Neutrophil (primary cell): ENCODE results near the gene XYLT1.

Experiments
- H3K27ac ChIP-seq: fragments of 200-600 bp; sonication (generic); 2 replicates; pipeline ENCODE4 v1.5.1; 2016; ENCODE audit warnings: mild to moderate bottlenecking, moderate library complexity
- H3K27me3 ChIP-seq: fragments of 200-600 bp; sonication (generic); 2 replicates; pipeline ENCODE4 v1.6.0; 2016; ENCODE audit warnings: mild to moderate bottlenecking
- H3K36me3 ChIP-seq: fragments of 200-600 bp; sonication (generic); 2 replicates; pipeline ENCODE4 v1.5.1; 2017
- H3K4me1 ChIP-seq, 2 experiments: fragments of 200-600 bp in 1 of 2; sonication (generic) in 1 of 2; 1 replicate in 1 of 2; 2 replicates in 1 of 2; pipeline versions ENCODE4 v1.5.1 to v1.6.1; 2013 to 2016; ENCODE audit warnings: low read depth in 1 of 2, low read length in 1 of 2, mild to moderate bottlenecking in 1 of 2, moderate library complexity in 1 of 2; ENCODE audit not compliant: control insufficient read depth in 1 of 2, insufficient read depth in 1 of 2
- H3K4me3 ChIP-seq, 2 experiments: fragments of 200-600 bp in 1 of 2; sonication (generic) in 1 of 2; 1 replicate in 1 of 2; 2 replicates in 1 of 2; pipeline ENCODE4 v1.5.1; 2013 to 2016; ENCODE audit warnings: low read depth in 1 of 2, low read length in 1 of 2, mild to moderate bottlenecking in 1 of 2, moderate library complexity in 1 of 2
- H3K9me3 ChIP-seq: fragments of 200-600 bp; sonication (generic); 2 replicates; pipeline ENCODE4 v1.5.1; 2016
- CTCF ChIP-seq: fragments of 200-600 bp; sonication (generic); IDR thresholded peaks from 2 replicates; pipeline ENCODE4 v1.5.1; 2016; ENCODE audit warnings: antibody characterized with exemption

The XYLT1 gene

GRCh38 chr16:17447101-17447569 is 23.6 kb downstream of the XYLT1 start:
- Histone ChIP-seq H3K27ac (peak overlapping the region; percentile 95), H3K4me1 (peaks cover 44 to 50% of the 10 kb centered on the region in 2 experiments), H3K4me3 (no peak overlapping the region), H3K27me3 (no peaks in the 10 kb centered on the region), H3K36me3 (no peaks in the 10 kb centered on the region), H3K9me3 (no peaks in the 10 kb centered on the region)
- TF ChIP-seq CTCF, result no peak

DNA sequence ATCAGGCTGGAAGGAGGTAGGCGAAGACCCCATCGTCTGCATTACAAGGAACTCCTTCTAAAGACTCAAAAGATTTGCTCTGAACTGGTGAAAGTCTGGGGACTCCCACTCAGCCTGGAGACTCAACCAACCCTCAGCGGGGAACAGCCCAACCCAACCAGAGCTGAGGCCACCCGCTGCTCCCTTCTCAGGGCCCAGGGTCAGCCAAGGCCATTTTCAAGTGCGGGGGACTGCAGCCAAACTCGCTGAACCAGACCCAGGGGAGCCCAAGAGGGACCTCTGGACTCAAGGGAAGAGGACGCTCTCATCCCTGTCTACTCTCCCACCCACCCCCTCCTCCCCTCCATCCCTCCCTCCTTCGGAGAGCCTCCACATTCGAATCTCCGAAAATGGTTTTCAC is 24.1 kb downstream of the XYLT1 start:
- Histone ChIP-seq H3K9me3 (no peaks in the 10 kb centered on the region), H3K27me3 (no peaks in the 10 kb centered on the region), H3K27ac (no peak overlapping the region), H3K4me3 (no peak overlapping the region), H3K4me1 (peaks cover 39 to 46% of the 10 kb centered on the region in 2 experiments), H3K36me3 (no peaks in the 10 kb centered on the region)
- TF ChIP-seq CTCF, result no peak

- H3K4me1 ChIP-seq, result peaks cover 28 to 37% of the 10 kb centered on the region in 2 experiments
- H3K9me3 ChIP-seq, result no peaks in the 10 kb centered on the region
- no peak for TF ChIP-seq CTCF
- no peaks in the 10 kb centered on the region for H3K27me3 ChIP-seq
- no peaks in the 10 kb centered on the region for H3K36me3 ChIP-seq
- H3K27ac ChIP-seq, result no peak overlapping the region
- H3K4me3 ChIP-seq, result no peak overlapping the region
These were observed 25.3 kb downstream of the XYLT1 start for GRCh38 chr16:17445421-17445820.

- H3K36me3 ChIP-seq, result no peaks in the 10 kb centered on the region
- no peaks in the 10 kb centered on the region for H3K9me3 ChIP-seq
- no peaks in the 10 kb centered on the region for H3K27me3 ChIP-seq
- TF ChIP-seq CTCF, result no peak
- no peak overlapping the region for H3K27ac ChIP-seq
- no peak overlapping the region for H3K4me3 ChIP-seq
- H3K4me1 ChIP-seq, result peaks cover 28 to 37% of the 10 kb centered on the region in 2 experiments
These were observed 26.1 kb downstream of the XYLT1 start for GRCh38 chr16:17444658-17445057.

DNA sequence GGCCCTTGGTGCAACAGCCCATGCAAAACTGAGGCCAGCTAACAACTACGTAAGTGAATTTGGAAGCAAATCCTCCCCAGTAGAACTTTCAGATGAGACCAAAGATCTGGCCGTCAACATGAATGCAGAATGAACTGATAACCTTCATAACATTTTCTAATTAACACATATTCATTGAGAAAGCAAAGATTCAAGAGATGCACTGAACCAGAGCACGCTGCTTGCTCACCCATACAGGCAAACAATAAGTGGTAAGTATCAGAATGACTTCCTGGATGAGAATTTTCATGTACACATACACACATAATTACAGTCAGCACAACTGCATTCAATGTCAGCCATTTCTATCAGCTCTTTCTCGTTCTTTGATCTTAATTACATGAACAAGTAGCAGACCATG is 30.6 kb downstream of the XYLT1 start:
- peaks cover 23 to 29% of the 10 kb centered on the region in 2 experiments for H3K4me1 ChIP-seq
- H3K4me3 ChIP-seq, result peak overlapping the region in 1 of 2 experiments; percentile 36
- no peak for TF ChIP-seq CTCF
- no peaks in the 10 kb centered on the region for H3K9me3 ChIP-seq
- no peaks in the 10 kb centered on the region for H3K36me3 ChIP-seq
- H3K27ac ChIP-seq, result peak overlapping the region; percentile 69
- no peaks in the 10 kb centered on the region for H3K27me3 ChIP-seq

- no peaks in the 10 kb centered on the region for H3K9me3 ChIP-seq
- H3K4me1 ChIP-seq, result peaks cover 23 to 29% of the 10 kb centered on the region in 2 experiments
- no peaks in the 10 kb centered on the region for H3K36me3 ChIP-seq
- no peaks in the 10 kb centered on the region for H3K27me3 ChIP-seq
- H3K4me3 ChIP-seq, result peak overlapping the region in 1 of 2 experiments; percentile 36
- TF ChIP-seq CTCF, result no peak
- peak overlapping the region; percentile 69 for H3K27ac ChIP-seq
These were observed 31.2 kb downstream of the XYLT1 start for GRCh38 chr16:17439580-17439979.
